Activated CD4-positive, alpha-beta T cell treated with anti-CD3 and anti-CD28 coated beads, Interleukin-2, amount 10 ng/mL, durations not matched to agents 7 days and 5 days (primary cell): ENCODE data around the gene RNF217. TPM values are rescaled to one million over a fixed set of nuclear protein-coding genes. Genes with fewer than 3 reads are reported as not detected.

Source experiments
- CTCF ChIA-PET: fragments of 350-600 bp; sonication (Branson Sonifier 250); formaldehyde crosslinking; loops from one replicate; lab custom pipeline; 2021; ENCODE audit warnings: antibody characterized with exemption; lab: Charles Lee
- POLR2A ChIA-PET: fragments of 350-600 bp; sonication (Branson Sonifier 250); formaldehyde crosslinking; loops from one replicate; lab custom pipeline; 2021; ENCODE audit warnings: antibody characterized with exemption; lab: Charles Lee
- DNase-seq: peaks from one replicate; pipeline ENCODE4 v3.0.0-alpha.2; 2020
- H3K27ac Mint-ChIP-seq: one replicate; pipeline ENCODE4 v1.8.0; 2021; ENCODE audit warnings: mild to moderate bottlenecking, moderate library complexity, mixed read lengths
- H3K27me3 Mint-ChIP-seq: one replicate; pipeline ENCODE4 v1.8.0; 2021; ENCODE audit warnings: mixed read lengths
- H3K36me3 Mint-ChIP-seq: one replicate; pipeline ENCODE4 v1.8.0; 2021; ENCODE audit warnings: low read depth, mixed read lengths
- H3K4me1 Mint-ChIP-seq: one replicate; pipeline ENCODE4 v1.8.0; 2021; ENCODE audit warnings: mixed read lengths
- H3K4me3 Mint-ChIP-seq: one replicate; pipeline ENCODE4 v1.8.0; 2021; ENCODE audit warnings: mild to moderate bottlenecking, moderate library complexity, mixed read lengths
- H3K9me3 Mint-ChIP-seq: one replicate; pipeline ENCODE4 v1.8.0; 2021; ENCODE audit warnings: mixed read lengths
- total RNA-seq, 2 experiments: library from RNA; stranded (reverse); gene quantifications; one replicate each; pipeline ENCODE4 v1.2.3, GENCODE V29; 2021

The RNF217 gene
- total RNA-seq, 2 experiments from 2014 or later = 1.1 to 2.1 TPM

- no peak for DNase-seq
- Mint-ChIP-seq H3K4me3 (no peak overlapping the region), H3K4me1 (no peaks in the 10 kb centered on the region), H3K36me3 (no peaks in the 10 kb centered on the region), H3K27ac (no peak overlapping the region), H3K9me3 (no peaks in the 10 kb centered on the region), H3K27me3 (no peaks in the 10 kb centered on the region)
- ChIA-PET POLR2A (no interaction called here), CTCF (no interaction called here)
Measured at GRCh38 chr6:124999105-124999764, 37.0 kb downstream of the RNF217 start.

- no peak overlapping the region for H3K4me3 Mint-ChIP-seq
- no peaks in the 10 kb centered on the region for H3K9me3 Mint-ChIP-seq
- no peaks in the 10 kb centered on the region for H3K4me1 Mint-ChIP-seq
- ChIA-PET CTCF (no interaction called here), POLR2A (no interaction called here)
- H3K27ac Mint-ChIP-seq = no peak overlapping the region
- DNase-seq = no peak
- H3K27me3 Mint-ChIP-seq = no peaks in the 10 kb centered on the region
- H3K36me3 Mint-ChIP-seq = no peaks in the 10 kb centered on the region
Measured at GRCh38 chr6:125001684-125002405, 39.6 kb downstream of the RNF217 start.

DNA sequence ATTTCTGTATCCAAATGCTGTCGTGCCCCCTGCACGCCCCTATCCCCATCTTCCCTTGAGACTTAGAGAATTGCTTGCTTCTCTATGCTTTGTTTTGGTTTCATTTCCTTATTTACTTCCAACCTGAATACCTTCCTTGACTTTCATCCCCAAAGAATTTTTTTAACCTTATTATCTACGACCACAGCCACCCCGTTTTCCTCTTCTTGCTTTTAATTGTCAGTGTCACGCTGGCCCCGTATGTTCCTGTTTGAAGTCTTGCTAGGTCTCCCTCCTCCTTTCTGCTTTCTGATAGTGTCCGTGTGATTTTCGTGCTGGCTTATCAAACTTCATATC, 40.1 kb downstream of the RNF217 start:
- POLR2A ChIA-PET = no interaction called here
- DNase-seq = no peak
- Mint-ChIP-seq H3K4me3 (no peak overlapping the region), H3K9me3 (no peaks in the 10 kb centered on the region), H3K27me3 (no peaks in the 10 kb centered on the region), H3K27ac (no peak overlapping the region), H3K4me1 (no peaks in the 10 kb centered on the region), H3K36me3 (no peaks in the 10 kb centered on the region)
- CTCF ChIA-PET = no interaction called here

DNA sequence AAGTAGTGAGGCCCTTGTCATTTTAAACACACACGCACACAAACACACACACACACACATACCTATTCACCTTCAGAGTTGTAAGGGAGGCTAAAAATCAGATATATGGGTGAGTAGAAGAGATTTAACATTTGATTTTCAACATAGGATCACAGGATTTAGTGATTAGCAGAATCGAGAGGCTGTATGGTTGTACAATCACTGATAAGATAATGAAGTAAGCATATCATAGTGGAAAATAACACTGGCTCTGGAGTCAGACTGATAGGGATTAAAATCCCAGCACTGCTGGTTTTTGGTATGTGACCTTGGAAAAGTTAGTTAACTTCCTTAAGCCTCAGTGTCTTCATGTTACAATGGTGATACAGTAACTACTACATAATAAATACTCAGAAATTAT, 40.8 kb downstream of the RNF217 start:
- CTCF ChIA-PET = no interaction called here

GRCh38 chr6:125004198-125004597, 42.0 kb downstream of the RNF217 start:
- POLR2A ChIA-PET = no interaction called here
- Mint-ChIP-seq H3K27ac (no peak overlapping the region), H3K27me3 (no peaks in the 10 kb centered on the region), H3K4me3 (no peak overlapping the region), H3K4me1 (no peaks in the 10 kb centered on the region), H3K36me3 (no peaks in the 10 kb centered on the region), H3K9me3 (no peaks in the 10 kb centered on the region)
- CTCF ChIA-PET = no interaction called here
- DNase-seq = no peak

More for the DNA sequence above, 40.8 kb downstream of the RNF217 start:
- Mint-ChIP-seq H3K27me3 (no peaks in the 10 kb centered on the region), H3K36me3 (no peaks in the 10 kb centered on the region), H3K9me3 (no peaks in the 10 kb centered on the region), H3K4me1 (no peaks in the 10 kb centered on the region), H3K27ac (no peak overlapping the region), H3K4me3 (no peak overlapping the region)
- POLR2A ChIA-PET = no interaction called here
- DNase-seq = no peak

DNA sequence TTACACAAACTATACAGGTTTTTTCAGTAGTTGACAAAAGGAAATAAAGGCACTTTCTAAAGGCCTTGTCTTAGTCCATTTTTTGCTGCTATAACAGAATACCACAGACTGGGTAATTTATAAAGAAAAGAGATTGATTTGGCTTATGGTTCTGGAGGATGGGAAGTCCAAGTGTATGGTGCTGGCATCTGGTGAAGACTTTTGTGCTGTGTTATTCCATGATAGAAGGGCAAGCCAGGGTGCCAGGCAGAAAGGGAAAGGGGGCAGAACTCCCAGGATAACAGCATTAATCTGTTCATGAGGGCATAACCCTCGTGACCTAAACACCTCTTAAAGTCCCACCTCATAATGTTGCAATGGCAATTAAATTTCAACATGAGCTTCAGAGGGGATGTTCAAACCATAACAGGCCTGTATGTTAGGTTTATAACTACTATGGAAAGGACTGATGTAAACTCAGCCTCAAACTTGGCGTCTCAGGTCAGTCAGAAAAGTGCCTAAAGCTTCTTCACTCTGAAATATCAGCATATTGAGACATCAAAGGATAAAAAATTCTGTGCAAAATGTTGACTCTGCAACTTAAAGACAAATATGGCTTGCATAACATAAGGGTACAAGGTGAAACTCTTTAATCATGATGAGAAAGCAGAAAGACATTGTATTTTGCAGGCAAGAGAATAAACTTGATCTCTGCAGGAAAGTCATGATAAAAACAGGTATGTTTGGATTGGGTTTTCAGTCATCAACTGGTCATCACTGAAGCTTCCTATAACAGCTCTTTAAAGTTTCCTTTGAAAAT, 42.8 kb downstream of the RNF217 start:
- H3K27me3 Mint-ChIP-seq = peaks cover 4% of the 10 kb centered on the region
- no peaks in the 10 kb centered on the region for H3K4me1 Mint-ChIP-seq
- POLR2A ChIA-PET = no interaction called here
- H3K27ac Mint-ChIP-seq = no peak overlapping the region
- CTCF ChIA-PET = no interaction called here
- H3K9me3 Mint-ChIP-seq = no peaks in the 10 kb centered on the region
- H3K4me3 Mint-ChIP-seq = no peak overlapping the region
- no peak for DNase-seq
- H3K36me3 Mint-ChIP-seq = no peaks in the 10 kb centered on the region

DNA sequence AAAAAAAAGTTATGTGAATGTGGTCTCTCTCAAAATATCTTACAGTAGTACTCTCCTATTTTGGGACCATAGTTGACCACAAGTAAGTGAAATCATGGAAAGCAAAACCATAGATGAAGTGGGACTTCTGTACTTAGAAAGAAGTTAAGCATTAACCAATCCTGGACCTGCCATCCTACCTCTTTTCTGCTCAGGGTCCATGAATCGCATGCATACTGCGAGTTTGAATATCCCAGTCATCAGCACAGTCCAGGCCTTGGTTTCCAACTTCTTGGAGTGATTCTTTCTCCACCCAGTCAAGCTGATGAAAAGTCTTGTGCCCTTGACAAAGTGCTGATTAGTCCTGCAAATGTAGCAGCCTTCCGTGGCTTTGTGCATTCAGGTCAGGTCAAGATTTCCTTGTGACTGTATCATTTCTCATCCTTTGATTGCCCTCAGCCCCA, 46.0 kb downstream of the RNF217 start:
- DNase-seq = no peak
- no peaks in the 10 kb centered on the region for H3K9me3 Mint-ChIP-seq
- peaks cover 4% of the 10 kb centered on the region for H3K27me3 Mint-ChIP-seq
- no peak overlapping the region for H3K4me3 Mint-ChIP-seq
- ChIA-PET CTCF (interaction anchor here (0.6 kb wide), 1 partner anchor 184 kb away, joined by 3 read pairs; no protein-coding TSS in a partner anchor), POLR2A (no interaction called here)
- H3K27ac Mint-ChIP-seq = no peak overlapping the region
- no peaks in the 10 kb centered on the region for H3K4me1 Mint-ChIP-seq
- no peaks in the 10 kb centered on the region for H3K36me3 Mint-ChIP-seq

- CTCF ChIA-PET = interaction anchor here (0.6 to 1.0 kb wide), 3 partner anchors 59 to 799 kb away, joined by 3 read pairs; no protein-coding TSS in a partner anchor
- H3K9me3 Mint-ChIP-seq = no peaks in the 10 kb centered on the region
- H3K27me3 Mint-ChIP-seq = peaks cover 4% of the 10 kb centered on the region
- H3K4me1 Mint-ChIP-seq = peaks cover under 1% of the 10 kb centered on the region
- DNase-seq = no peak
- H3K27ac Mint-ChIP-seq = no peak overlapping the region
- H3K4me3 Mint-ChIP-seq = no peak overlapping the region
- POLR2A ChIA-PET = no interaction called here
- no peaks in the 10 kb centered on the region for H3K36me3 Mint-ChIP-seq
Measured at GRCh38 chr6:125008957-125009356, 46.7 kb downstream of the RNF217 start.

- ChIA-PET POLR2A (no interaction called here), CTCF (interaction anchor here (0.7 to 1.0 kb wide), 2 partner anchors 58 to 200 kb away, joined by 3 read pairs; no protein-coding TSS in a partner anchor)
- H3K27ac Mint-ChIP-seq = no peak overlapping the region
- no peaks in the 10 kb centered on the region for H3K36me3 Mint-ChIP-seq
- H3K9me3 Mint-ChIP-seq = no peaks in the 10 kb centered on the region
- DNase-seq = no peak
- peaks cover 6% of the 10 kb centered on the region for H3K4me1 Mint-ChIP-seq
- H3K4me3 Mint-ChIP-seq = no peak overlapping the region
- H3K27me3 Mint-ChIP-seq = peaks cover 4% of the 10 kb centered on the region
Measured at GRCh38 chr6:125009578-125009977, 47.3 kb downstream of the RNF217 start.

DNA sequence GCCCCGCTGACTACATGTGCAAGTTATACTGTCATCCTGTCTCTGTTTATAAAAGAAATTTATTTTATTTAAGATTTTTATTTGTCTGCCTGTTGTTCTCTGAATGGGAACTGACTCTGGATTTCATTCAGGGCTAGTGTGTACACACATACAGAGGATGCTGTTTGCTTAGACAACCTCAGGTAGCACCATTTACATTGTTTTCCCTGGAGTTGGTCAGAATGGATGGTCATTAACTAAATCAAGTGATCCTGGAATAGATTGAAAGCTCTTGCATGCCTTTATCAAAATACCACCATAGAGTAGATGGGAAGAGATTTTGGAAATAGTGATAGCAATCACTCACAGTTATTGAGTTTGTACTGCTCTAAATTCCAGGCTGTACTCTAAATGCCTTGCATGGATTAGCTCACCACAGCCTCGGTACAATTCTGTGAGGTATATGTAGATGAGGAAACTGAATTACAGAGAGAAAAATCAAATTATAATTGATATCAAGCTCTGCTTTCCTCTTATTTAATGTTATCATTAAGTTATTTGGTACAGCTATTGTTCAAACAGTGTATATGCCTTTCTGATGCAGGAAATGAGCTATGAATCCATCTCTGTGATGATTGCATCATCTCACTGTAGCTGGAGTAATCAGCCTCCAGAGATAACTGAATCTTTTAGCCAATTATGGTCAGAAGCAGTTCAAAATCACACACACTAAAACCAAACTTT, 51.9 kb downstream of the RNF217 start:
- H3K27ac Mint-ChIP-seq = no peak overlapping the region

DNA sequence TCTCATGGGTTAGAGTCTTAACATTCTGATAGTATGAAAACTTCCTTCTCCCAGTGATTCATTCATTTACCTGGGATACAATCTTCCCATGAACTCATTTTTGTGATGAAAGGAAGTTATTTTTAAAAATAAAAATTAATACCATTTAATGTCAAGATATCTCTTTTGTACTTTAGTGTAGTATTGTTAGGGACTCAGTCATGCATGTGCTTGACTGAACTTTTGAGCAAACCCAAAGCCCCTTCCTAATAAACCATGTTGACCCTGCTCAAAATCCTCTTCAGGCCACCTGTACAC, 52.4 kb downstream of the RNF217 start:
- POLR2A ChIA-PET = no interaction called here
- Mint-ChIP-seq H3K4me1 (peaks cover 6% of the 10 kb centered on the region), H3K36me3 (no peaks in the 10 kb centered on the region), H3K27me3 (peaks cover 2% of the 10 kb centered on the region), H3K4me3 (no peak overlapping the region), H3K27ac (no peak overlapping the region), H3K9me3 (no peaks in the 10 kb centered on the region)
- no peak for DNase-seq
- CTCF ChIA-PET = no interaction called here

More for the DNA sequence above, 51.9 kb downstream of the RNF217 start:
- Mint-ChIP-seq H3K4me1 (peaks cover 6% of the 10 kb centered on the region), H3K27me3 (peaks cover 4% of the 10 kb centered on the region), H3K36me3 (no peaks in the 10 kb centered on the region), H3K9me3 (no peaks in the 10 kb centered on the region), H3K4me3 (no peak overlapping the region)
- POLR2A ChIA-PET = no interaction called here
- CTCF ChIA-PET = interaction anchor here (0.6 kb wide), 1 partner anchor 1115 kb away, joined by 3 read pairs; no protein-coding TSS in a partner anchor
- no peak for DNase-seq

- Mint-ChIP-seq H3K9me3 (no peaks in the 10 kb centered on the region), H3K27me3 (no peaks in the 10 kb centered on the region), H3K4me3 (no peak overlapping the region), H3K4me1 (peaks cover 6% of the 10 kb centered on the region), H3K27ac (no peak overlapping the region), H3K36me3 (no peaks in the 10 kb centered on the region)
- ChIA-PET POLR2A (no interaction called here), CTCF (no interaction called here)
- DNase-seq = no peak
Measured at GRCh38 chr6:125015152-125015551, 52.9 kb downstream of the RNF217 start.
